Sigmoid colon (tissue), 7 donors: Measurements from ENCODE around the gene CEACAM4. TPM values are rescaled to one million over a fixed set of nuclear protein-coding genes. Genes with fewer than 3 reads are reported as not detected.

Experiments
- DNase-seq: peaks from one replicate; pipeline ENCODE4 v3.0.0-alpha.2; 2019
- H3K27ac ChIP-seq, 4 donors: fragments of 200-600 bp; sonication (generic); one replicate each; pipeline ENCODE4 v1.5.1; 2016 to 2019; ENCODE audit warnings: mild to moderate bottlenecking in 1 of 4
- H3K27me3 ChIP-seq, 3 donors: fragments of 200-600 bp; sonication (generic); one replicate each; pipeline ENCODE4 v1.5.1; 2019; ENCODE audit warnings: mild to moderate bottlenecking in 1 of 3
- H3K36me3 ChIP-seq, 4 donors: fragments of 200-600 bp; sonication (generic); one replicate each; pipeline ENCODE4 v1.5.1; 2016 to 2019
- H3K4me1 ChIP-seq, 4 donors: fragments of 200-600 bp; sonication (generic); one replicate each; pipeline ENCODE4 v1.5.1; 2017 to 2019
- H3K4me3 ChIP-seq, 4 donors: fragments of 200-600 bp; sonication (generic); one replicate each; pipeline ENCODE4 v1.5.1; 2017 to 2019; ENCODE audit warnings: mild to moderate bottlenecking in 2 of 4, moderate library complexity in 1 of 4
- H3K9me3 ChIP-seq, 4 donors: fragments of 200-600 bp in 3 of 4; sonication (generic) in 3 of 4; one replicate each; pipeline versions ENCODE4 v1.5.1 to v1.6.1; 2013 to 2019
- CTCF ChIP-seq, 4 experiments: fragments of 450-650 bp in 3 of 4; fragments of 200-600 bp in 1 of 4; IDR thresholded peaks; one replicate each; pipeline ENCODE4 v1.5.1; 2016 to 2019; ENCODE audit warnings: antibody characterized with exemption in 4 of 4, mild to moderate bottlenecking in 3 of 4, moderate library complexity in 2 of 4
- EP300 ChIP-seq, 4 donors: sonication (generic); formaldehyde crosslinking; IDR thresholded peaks; one replicate each; pipeline ENCODE4 v1.6.1; 2017; ENCODE audit warnings: antibody characterized with exemption in 4 of 4
- POLR2A ChIP-seq, 2 donors: fragments of 450-650 bp; IDR thresholded peaks; one replicate each; pipeline ENCODE4 v1.6.1; 2016; ENCODE audit warnings: antibody characterized with exemption in 2 of 2, mild to moderate bottlenecking in 2 of 2, moderate library complexity in 2 of 2
- POLR2AphosphoS5 ChIP-seq, 4 donors: sonication (generic); formaldehyde crosslinking; IDR thresholded peaks; one replicate each; pipeline ENCODE4 v1.6.1; 2017; ENCODE audit warnings: antibody characterized with exemption in 4 of 4
- WGBS, 2 donors: extraction: QIAGEN DNeasy Blood & Tissue Kit; methylation state at CpG; one replicate each; pipeline ENCODE4 v1.1.7; 2013; 5-methylcytosine and 5-hydroxymethylcytosine counted together
- intact Hi-C: fragments of 100-400 bp; cut with DNase I; formaldehyde crosslinking; loops from one replicate; pipeline ENCODE4 v1.15.1; 2023
- polyA plus RNA-seq, 3 donors: library from polyadenylated mRNA; stranded (reverse); fragments of 200-250 nt; gene quantifications; one replicate each; pipeline ENCODE4 v1.2.3, GENCODE V29; 2013
- total RNA-seq, 4 donors: library from RNA; depleted of rRNA; stranded (reverse); fragments of >200 nt; gene quantifications; one replicate each; pipeline ENCODE4 v1.1.0, GENCODE V29; 2016
- donor health status: healthy with polysubstance abuse.
- donor health status: Bipolar disorder and iron deficiency.
- donor health status: healthy.

The CEACAM4 gene
- total and polyA plus RNA-seq, 7 donors: 1.6 to 3.6 (median 1.9) TPM; not detected in 4

DNA sequence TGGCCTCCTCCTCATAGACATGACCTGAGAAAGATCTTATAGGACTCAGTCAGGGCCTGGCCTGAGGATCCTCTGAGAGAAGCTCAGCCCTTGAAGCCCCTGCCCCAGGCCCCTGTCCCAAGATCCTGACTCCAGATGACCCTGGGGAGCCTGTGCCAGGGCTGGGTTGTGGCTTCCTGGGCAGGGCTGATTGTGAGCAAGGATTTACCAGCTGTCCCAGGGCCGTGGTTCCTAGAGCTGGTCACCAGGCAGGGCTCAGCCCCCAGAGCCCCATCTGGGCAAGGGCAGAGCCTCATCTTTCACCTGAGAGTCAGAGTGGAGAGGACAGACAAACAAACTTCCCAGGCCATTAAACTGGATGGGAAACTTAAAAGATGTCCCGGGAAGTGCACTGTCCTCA is 49.0 kb downstream of the CEACAM4 start:
- Histone ChIP-seq H3K4me1 (no peaks in the 10 kb centered on the region), H3K27ac (no peak overlapping the region), H3K9me3 (peaks cover 0 to 4% (median 0%) of the 10 kb centered on the region in 4 donors), H3K27me3 (peaks cover 0 to 6% (median 0%) of the 10 kb centered on the region in 3 donors), H3K36me3 (no peaks in the 10 kb centered on the region), H3K4me3 (no peak overlapping the region)
- intact Hi-C loops: no loop called here
- TF ChIP-seq CTCF (IDR thresholded peaks at IDR 0.05) (no peak), EP300 (IDR thresholded peaks at IDR 0.05) (no peak), POLR2AphosphoS5 (IDR thresholded peaks at IDR 0.05) (no peak), POLR2A (IDR thresholded peaks at IDR 0.05) (no peak)
- WGBS, 2 donors: 59 to 71% methylated on average over 2 of the region's 2 CpGs
- DNase-seq: no peak

DNA sequence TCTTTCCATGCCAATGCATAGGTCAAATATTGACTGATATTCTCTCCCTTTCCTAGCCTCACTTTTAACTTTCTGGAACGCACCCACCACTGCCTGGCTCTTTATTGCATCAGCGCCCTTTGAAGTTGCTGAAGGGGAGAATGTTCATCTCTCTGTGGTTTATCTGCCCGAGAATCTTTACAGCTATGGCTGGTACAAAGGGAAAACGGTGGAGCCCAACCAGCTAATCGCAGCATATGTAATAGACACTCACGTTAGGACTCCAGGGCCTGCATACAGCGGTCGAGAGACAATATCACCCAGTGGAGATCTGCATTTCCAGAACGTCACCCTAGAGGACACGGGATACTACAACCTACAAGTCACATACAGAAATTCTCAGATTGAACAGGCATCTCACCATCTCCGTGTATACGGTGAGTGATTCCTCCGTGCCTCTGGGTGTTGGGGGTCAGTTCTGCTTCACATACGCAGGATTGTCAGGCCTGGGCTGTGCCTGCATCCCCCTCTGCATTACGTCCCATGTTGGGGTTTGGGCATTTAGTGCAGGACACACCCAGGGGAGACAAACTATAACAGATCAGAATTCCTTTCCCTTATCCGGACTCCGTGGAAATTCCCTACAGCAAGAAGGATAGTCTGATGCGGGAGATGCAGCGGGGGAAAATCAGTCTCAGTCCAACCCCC is 49.6 kb downstream of the CEACAM4 start:
- no peak for DNase-seq
- H3K4me3 ChIP-seq: no peak overlapping the region
- H3K27me3 ChIP-seq: peaks cover 0 to 6% (median 0%) of the 10 kb centered on the region in 3 donors
- H3K9me3 ChIP-seq: peaks cover 0 to 4% (median 0%) of the 10 kb centered on the region in 4 donors
- no peak overlapping the region for H3K27ac ChIP-seq
- TF ChIP-seq EP300 (IDR thresholded peaks at IDR 0.05): no peak
- no peak for TF ChIP-seq POLR2A (IDR thresholded peaks at IDR 0.05)
- TF ChIP-seq POLR2AphosphoS5 (IDR thresholded peaks at IDR 0.05): no peak
- no peak for TF ChIP-seq CTCF (IDR thresholded peaks at IDR 0.05)
- intact Hi-C loops: no loop called here
- no peaks in the 10 kb centered on the region for H3K4me1 ChIP-seq
- no peaks in the 10 kb centered on the region for H3K36me3 ChIP-seq
- WGBS, 2 donors: 78 to 80% methylated on average over 19 of the region's 19 CpGs

GRCh38 chr19:41575998-41576397 is 50.9 kb downstream of the CEACAM4 start, which contains the start of gene CEACAM21:
CEACAM21 (plus strand) TSS chr19:41576166; CDS start chr19:41576275, 109 bp downstream.
- DNase-seq: no peak
- TF ChIP-seq POLR2AphosphoS5 (IDR thresholded peaks at IDR 0.05) (peak in 1 of 4 donors; percentile 34), POLR2A (IDR thresholded peaks at IDR 0.05) (no peak)
- Histone ChIP-seq H3K4me3 (no peak within 1 kb of the TSS), H3K27me3 (peaks cover 0 to 13% (median 0%) of the 10 kb centered on the region in 3 donors), H3K9me3 (peaks cover 0 to 2% (median 0%) of the 10 kb centered on the region in 4 donors), H3K36me3 (no peaks in the 10 kb centered on the region), H3K4me1 (no peaks in the 10 kb centered on the region), H3K27ac (peak within 1 kb of the TSS in 1 of 4 donors; percentile 32)
- intact Hi-C loops: no loop called here
- 9 to 12% methylated on average over 4 of the region's 4 CpGs for WGBS, 2 donors

DNA sequence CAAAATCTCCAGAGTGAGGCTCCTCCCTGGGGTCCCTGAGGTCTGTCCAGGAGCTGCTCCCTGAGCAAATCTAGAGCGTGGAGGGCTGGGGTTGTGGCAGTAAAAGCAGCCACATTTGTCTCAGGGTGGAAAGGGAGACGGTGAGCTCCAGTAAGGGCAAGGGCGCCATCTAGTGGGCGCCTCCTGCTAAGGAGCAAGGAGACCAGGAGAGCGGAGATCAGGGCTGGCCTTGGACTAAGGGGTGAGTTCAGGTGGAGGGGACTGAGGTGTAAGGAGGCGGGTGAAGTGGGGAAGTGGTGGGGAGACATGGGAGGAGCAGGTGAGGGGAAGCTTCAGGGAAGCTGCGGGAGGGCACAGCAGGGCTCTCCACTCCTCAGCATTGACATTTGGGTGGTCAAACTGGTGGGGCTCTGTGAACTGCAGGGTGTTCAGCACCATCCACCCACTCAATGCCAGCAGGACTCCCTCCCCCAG is 56.2 kb downstream of the CEACAM4 start:
- H3K36me3 ChIP-seq: no peaks in the 10 kb centered on the region
- peak; percentile 78 for DNase-seq
- peak; percentile 64 to 80 (median 68) for TF ChIP-seq CTCF (IDR thresholded peaks at IDR 0.05)
- TF ChIP-seq EP300 (IDR thresholded peaks at IDR 0.05): no peak
- H3K4me3 ChIP-seq: no peak overlapping the region
- peaks cover 3 to 55% (median 21%) of the 10 kb centered on the region in 3 donors for H3K27me3 ChIP-seq
- H3K27ac ChIP-seq: no peak overlapping the region
- WGBS, 2 donors: 1 to 6% methylated on average over 7 of the region's 7 CpGs
- no peaks in the 10 kb centered on the region for H3K4me1 ChIP-seq
- no peaks in the 10 kb centered on the region for H3K9me3 ChIP-seq
- intact Hi-C loops: loop anchor here (1.0 kb wide), 1 partner anchor 121 kb away; no protein-coding TSS in a partner anchor

GRCh38 chr19:41570179-41570578 is 56.7 kb downstream of the CEACAM4 start:
- WGBS, 2 donors: 54 to 73% methylated on average over 3 of the region's 3 CpGs
- DNase-seq: no peak
- TF ChIP-seq EP300 (IDR thresholded peaks at IDR 0.05) (no peak), POLR2AphosphoS5 (IDR thresholded peaks at IDR 0.05) (no peak), POLR2A (IDR thresholded peaks at IDR 0.05) (no peak), CTCF (IDR thresholded peaks at IDR 0.05) (no peak)
- Histone ChIP-seq H3K4me3 (no peak overlapping the region), H3K9me3 (no peaks in the 10 kb centered on the region), H3K27ac (no peak overlapping the region), H3K27me3 (peaks cover 6 to 60% (median 26%) of the 10 kb centered on the region in 3 donors), H3K36me3 (no peaks in the 10 kb centered on the region), H3K4me1 (peaks cover 0 to under 1% (median 0%) of the 10 kb centered on the region in 4 donors)
- intact Hi-C loops: loop anchor here (1.0 kb wide), 1 partner anchor 121 kb away; no protein-coding TSS in a partner anchor
